ENCODE data around the gene CAMSAP3. TPM values are rescaled to one million over a fixed set of nuclear protein-coding genes. Genes with fewer than 3 reads are reported as not detected.

Gene CAMSAP3
- total RNA-seq, 1 donor from 2014 or later: 9.3 TPM

DNA sequence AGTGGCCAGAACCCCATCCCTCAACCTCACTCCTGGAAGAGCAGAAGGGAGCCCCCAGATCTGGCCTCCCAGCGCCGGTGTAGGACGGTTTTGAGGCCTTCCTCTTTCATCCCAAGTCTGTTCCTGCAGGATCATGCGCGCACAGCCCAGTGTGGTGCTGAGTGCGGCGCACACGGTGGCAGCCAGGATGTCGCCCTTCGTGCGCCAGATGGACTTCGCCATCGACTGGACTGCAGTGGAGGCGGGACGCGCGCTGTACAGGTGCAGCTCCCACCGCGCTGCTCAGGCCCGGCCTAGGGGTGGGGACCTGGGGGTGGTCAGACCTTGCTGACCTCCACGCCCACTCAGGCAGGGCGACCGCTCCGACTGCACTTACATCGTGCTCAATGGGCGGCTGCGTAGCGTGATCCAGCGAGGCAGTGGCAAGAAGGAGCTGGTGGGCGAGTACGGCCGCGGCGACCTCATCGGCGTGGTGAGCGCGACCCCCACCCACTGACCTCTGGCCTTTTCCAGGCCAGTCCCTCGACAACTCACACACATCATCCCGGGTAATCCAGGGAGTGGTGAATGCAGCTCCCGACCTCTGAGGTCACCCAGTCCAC is 45.4 kb upstream of the CAMSAP3 start:
- Mint-ChIP-seq H3K27ac (ENCODE audit: unreplicated experiment) (no peak overlapping the region), H3K4me3 (ENCODE audit: unreplicated experiment) (peak overlapping the region; percentile 42), H3K36me3 (ENCODE audit: low read depth, unreplicated experiment) (peaks cover 17% of the 10 kb centered on the region)

DNA sequence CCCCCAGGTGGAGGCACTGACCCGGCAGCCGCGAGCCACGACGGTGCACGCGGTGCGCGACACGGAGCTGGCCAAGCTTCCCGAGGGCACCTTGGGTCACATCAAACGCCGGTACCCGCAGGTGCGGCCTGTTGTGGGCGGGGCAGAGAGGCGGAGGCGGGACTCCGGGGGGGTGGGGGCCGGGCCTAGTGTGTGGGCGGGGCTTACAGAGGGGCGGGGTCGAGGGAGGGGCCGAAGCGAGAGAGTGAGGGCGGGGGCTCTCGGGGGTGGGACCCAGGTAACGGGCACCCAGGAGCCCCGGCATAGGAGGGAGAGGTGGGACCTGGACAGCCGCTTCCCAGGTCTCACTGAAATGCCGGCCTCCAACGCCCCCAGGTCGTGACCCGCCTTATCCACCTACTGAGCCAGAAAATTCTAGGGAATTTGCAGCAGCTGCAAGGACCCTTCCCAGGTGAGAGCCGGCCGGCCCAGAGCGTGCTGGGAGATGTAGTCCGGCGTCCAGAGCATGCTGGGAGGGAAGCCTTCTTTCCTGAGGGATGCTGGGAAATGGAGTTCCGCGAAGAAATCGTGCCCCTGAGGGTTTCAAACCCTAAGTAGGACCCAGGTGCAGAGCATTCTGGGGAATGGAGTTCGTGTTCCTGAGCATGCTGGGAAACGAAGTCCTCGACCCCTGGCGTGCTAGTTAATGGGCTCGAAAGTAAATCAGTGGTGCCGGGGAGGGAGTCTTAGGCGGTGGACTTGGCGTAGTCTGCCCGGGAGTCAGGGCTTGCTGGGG is 44.5 kb upstream of the CAMSAP3 start:
- Mint-ChIP-seq H3K4me3 (ENCODE audit: unreplicated experiment) (peak overlapping the region; percentile 77), H3K9me3 (ENCODE audit: unreplicated experiment) (no peaks in the 10 kb centered on the region), H3K27ac (ENCODE audit: unreplicated experiment) (no peak overlapping the region), H3K4me1 (ENCODE audit: unreplicated experiment) (peaks cover 4% of the 10 kb centered on the region), H3K27me3 (ENCODE audit: unreplicated experiment) (peaks cover 2% of the 10 kb centered on the region), H3K36me3 (ENCODE audit: low read depth, unreplicated experiment) (peaks cover 13% of the 10 kb centered on the region)
- DNase-seq (ENCODE audit: low spot score): peak; percentile 79
- TF ChIP-seq, protein P1, sequence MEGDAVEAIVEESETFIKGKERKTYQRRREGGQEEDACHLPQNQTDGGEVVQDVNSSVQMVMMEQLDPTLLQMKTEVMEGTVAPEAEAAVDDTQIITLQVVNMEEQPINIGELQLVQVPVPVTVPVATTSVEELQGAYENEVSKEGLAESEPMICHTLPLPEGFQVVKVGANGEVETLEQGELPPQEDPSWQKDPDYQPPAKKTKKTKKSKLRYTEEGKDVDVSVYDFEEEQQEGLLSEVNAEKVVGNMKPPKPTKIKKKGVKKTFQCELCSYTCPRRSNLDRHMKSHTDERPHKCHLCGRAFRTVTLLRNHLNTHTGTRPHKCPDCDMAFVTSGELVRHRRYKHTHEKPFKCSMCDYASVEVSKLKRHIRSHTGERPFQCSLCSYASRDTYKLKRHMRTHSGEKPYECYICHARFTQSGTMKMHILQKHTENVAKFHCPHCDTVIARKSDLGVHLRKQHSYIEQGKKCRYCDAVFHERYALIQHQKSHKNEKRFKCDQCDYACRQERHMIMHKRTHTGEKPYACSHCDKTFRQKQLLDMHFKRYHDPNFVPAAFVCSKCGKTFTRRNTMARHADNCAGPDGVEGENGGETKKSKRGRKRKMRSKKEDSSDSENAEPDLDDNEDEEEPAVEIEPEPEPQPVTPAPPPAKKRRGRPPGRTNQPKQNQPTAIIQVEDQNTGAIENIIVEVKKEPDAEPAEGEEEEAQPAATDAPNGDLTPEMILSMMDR (IDR thresholded peaks at IDR 0.05; ENCODE audit: unreplicated experiment): no peak

More for the DNA sequence above, 45.4 kb upstream of the CAMSAP3 start:
- H3K9me3 Mint-ChIP-seq (ENCODE audit: unreplicated experiment): no peaks in the 10 kb centered on the region
- TF ChIP-seq, protein P1 (IDR thresholded peaks at IDR 0.05; ENCODE audit: unreplicated experiment): no peak
- H3K27me3 Mint-ChIP-seq (ENCODE audit: unreplicated experiment): peaks cover 1% of the 10 kb centered on the region
- DNase-seq (ENCODE audit: low spot score): no peak
- peaks cover 4% of the 10 kb centered on the region for H3K4me1 Mint-ChIP-seq (ENCODE audit: unreplicated experiment)

DNA sequence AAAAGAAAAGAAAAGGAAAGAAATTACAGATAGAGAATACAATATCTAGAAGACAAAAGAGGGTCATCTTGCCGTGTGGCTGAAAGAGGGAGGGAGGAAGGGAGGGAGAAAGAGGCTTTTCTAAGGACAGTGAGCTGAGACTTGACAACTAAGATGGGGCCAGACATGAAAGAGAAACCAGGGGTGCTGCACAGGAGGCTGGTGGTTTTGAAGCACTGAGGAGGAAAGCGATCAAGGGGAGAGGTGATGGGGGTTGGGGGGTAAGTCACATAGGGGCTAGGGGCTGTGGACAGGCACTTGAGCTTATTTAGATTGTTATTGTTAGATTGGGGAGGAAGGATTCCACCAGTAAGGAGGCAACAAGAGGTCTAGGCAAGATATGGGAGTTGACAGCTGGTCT is 42.9 kb upstream of the CAMSAP3 start:
- DNase-seq (ENCODE audit: low spot score): no peak
- Mint-ChIP-seq H3K27ac (ENCODE audit: unreplicated experiment) (no peak overlapping the region), H3K36me3 (ENCODE audit: low read depth, unreplicated experiment) (peaks cover 15% of the 10 kb centered on the region)

DNA sequence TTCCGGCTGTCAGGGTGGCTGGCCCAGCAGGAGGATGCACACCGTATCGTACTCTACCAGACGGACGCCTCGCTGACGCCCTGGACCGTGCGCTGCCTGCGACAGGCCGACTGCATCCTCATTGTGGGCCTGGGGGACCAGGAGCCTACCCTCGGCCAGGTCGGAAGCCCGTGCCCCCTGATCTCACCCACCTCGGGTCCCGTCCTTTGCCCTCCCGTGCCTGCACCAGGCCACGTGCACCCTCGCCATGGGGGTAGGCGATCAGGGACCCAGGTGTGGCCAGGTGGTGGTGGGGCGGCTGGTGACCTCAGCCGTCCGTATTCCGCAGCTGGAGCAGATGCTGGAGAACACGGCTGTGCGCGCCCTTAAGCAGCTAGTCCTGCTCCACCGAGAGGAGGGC is 41.1 kb upstream of the CAMSAP3 start:
- Mint-ChIP-seq H3K4me3 (ENCODE audit: unreplicated experiment) (no peak overlapping the region), H3K9me3 (ENCODE audit: unreplicated experiment) (no peaks in the 10 kb centered on the region), H3K27me3 (ENCODE audit: unreplicated experiment) (peaks cover 4% of the 10 kb centered on the region), H3K27ac (ENCODE audit: unreplicated experiment) (no peak overlapping the region), H3K4me1 (ENCODE audit: unreplicated experiment) (peaks cover 4% of the 10 kb centered on the region), H3K36me3 (ENCODE audit: low read depth, unreplicated experiment) (peaks cover 29% of the 10 kb centered on the region)
- TF ChIP-seq, protein P1 (IDR thresholded peaks at IDR 0.05; ENCODE audit: unreplicated experiment): no peak
- DNase-seq (ENCODE audit: low spot score): no peak

More for the DNA sequence above, 42.9 kb upstream of the CAMSAP3 start:
- no peaks in the 10 kb centered on the region for H3K9me3 Mint-ChIP-seq (ENCODE audit: unreplicated experiment)
- TF ChIP-seq, protein P1 (IDR thresholded peaks at IDR 0.05; ENCODE audit: unreplicated experiment): no peak
- peaks cover 4% of the 10 kb centered on the region for H3K4me1 Mint-ChIP-seq (ENCODE audit: unreplicated experiment)
- H3K27me3 Mint-ChIP-seq (ENCODE audit: unreplicated experiment): peaks cover 4% of the 10 kb centered on the region
- H3K4me3 Mint-ChIP-seq (ENCODE audit: unreplicated experiment): no peak overlapping the region

Measured in endothelial cell (in vitro differentiated cells).